Liver (tissue), 9 donors: ENCODE results near the gene MARK2. TPM values are rescaled to one million over a fixed set of nuclear protein-coding genes. Genes with fewer than 3 reads are reported as not detected.

Experiments used
- DNase-seq: peaks from one replicate; pipeline ENCODE4 v3.0.0-alpha.2; 2017; ENCODE audit warnings: low spot score
- H3K27ac ChIP-seq, 2 donors: one replicate each; pipeline ENCODE4 v1.7.0; 2013; ENCODE audit warnings: inconsistent platforms in 2 of 2, low read length in 2 of 2, control low read depth in 1 of 2, low read depth in 1 of 2, mild to moderate bottlenecking in 1 of 2
- H3K27me3 ChIP-seq, 4 donors: one replicate each; pipeline versions ENCODE4 v1.6.1 to v1.7.0; 2013; ENCODE audit warnings: low read length in 3 of 4, inconsistent platforms in 1 of 4, mild to moderate bottlenecking in 1 of 4, moderate library complexity in 1 of 4; ENCODE audit not compliant: control insufficient read depth in 4 of 4, insufficient read depth in 4 of 4
- H3K36me3 ChIP-seq, 4 donors: one replicate each; pipeline versions ENCODE4 v1.6.1 to v1.7.0; 2013; ENCODE audit warnings: low read length in 3 of 4, mild to moderate bottlenecking in 3 of 4, low read depth in 1 of 4, moderate library complexity in 1 of 4; ENCODE audit not compliant: control insufficient read depth in 4 of 4, insufficient read depth in 3 of 4
- H3K4me1 ChIP-seq, 4 donors: one replicate each; pipeline versions ENCODE4 v1.6.1 to v1.7.0; 2013; ENCODE audit warnings: low read length in 3 of 4, mild to moderate bottlenecking in 3 of 4, moderate library complexity in 1 of 4; ENCODE audit not compliant: control insufficient read depth in 4 of 4, insufficient read depth in 4 of 4
- H3K4me3 ChIP-seq, 3 donors: one replicate each; pipeline versions ENCODE4 v1.6.1 to v1.7.0; 2013; ENCODE audit warnings: low read length in 3 of 3, control low read depth in 1 of 3, low read depth in 1 of 3, mild to moderate bottlenecking in 1 of 3
- H3K9ac ChIP-seq, 2 donors: one replicate each; pipeline ENCODE4 v1.7.0; 2013; ENCODE audit warnings: low read length in 2 of 2, mild to moderate bottlenecking in 2 of 2, moderate library complexity in 2 of 2, control low read depth in 1 of 2, low read depth in 1 of 2
- H3K9me3 ChIP-seq, 4 donors: one replicate each; pipeline versions ENCODE4 v1.6.1 to v1.7.0; 2013; ENCODE audit warnings: low read length in 3 of 4; ENCODE audit not compliant: control insufficient read depth in 4 of 4
- ATF3 ChIP-seq: IDR thresholded peaks from 2 replicates; pipeline ENCODE4 v1.6.1; 2016; ENCODE audit warnings: antibody characterized with exemption
- CTCF ChIP-seq: fragments of 150-350 bp; IDR thresholded peaks from 2 replicates; pipeline ENCODE4 v1.5.1; 2017; ENCODE audit warnings: improper control_type of control experiment, low read depth, low read length; ENCODE audit not compliant: missing input control
- EGR1 ChIP-seq, 2 donors: IDR thresholded peaks; 2 replicates each; pipeline ENCODE4 v1.6.1; 2016 to 2018; ENCODE audit warnings: antibody characterized with exemption in 2 of 2, low read depth in 2 of 2
- FOXA2 ChIP-seq: IDR thresholded peaks from 2 replicates; pipeline ENCODE4 v1.6.1; 2016; ENCODE audit warnings: antibody characterized with exemption
- HNF4A ChIP-seq, 2 donors: conservative IDR thresholded peaks; 2 replicates each; pipeline ENCODE4 v1.6.1; 2016; ENCODE audit warnings: antibody characterized with exemption in 2 of 2, mild to moderate bottlenecking in 2 of 2
- HNF4G ChIP-seq: IDR thresholded peaks from 2 replicates; pipeline ENCODE4 v1.6.1; 2016; ENCODE audit warnings: antibody characterized with exemption
- JUND ChIP-seq, 2 donors: IDR thresholded peaks; 2 replicates each; pipeline ENCODE4 v1.6.1; 2016; ENCODE audit warnings: antibody characterized with exemption in 2 of 2
- MAX ChIP-seq: IDR thresholded peaks from 2 replicates; pipeline ENCODE4 v1.6.1; 2016; ENCODE audit warnings: antibody characterized with exemption
- NR2F2 ChIP-seq: IDR thresholded peaks from 2 replicates; pipeline ENCODE4 v1.6.1; 2016; ENCODE audit warnings: antibody characterized with exemption
- RAD21 ChIP-seq, 2 donors: IDR thresholded peaks; 2 replicates each; pipeline ENCODE4 v1.6.1; 2016; ENCODE audit warnings: antibody characterized with exemption in 2 of 2, mild to moderate bottlenecking in 2 of 2
- REST ChIP-seq: IDR thresholded peaks from 2 replicates; pipeline ENCODE4 v1.6.1; 2016; ENCODE audit warnings: antibody characterized with exemption, mild to moderate bottlenecking
- RXRA ChIP-seq, 2 donors: IDR thresholded peaks; 2 replicates each; pipeline ENCODE4 v1.6.1; 2017 to 2018; ENCODE audit warnings: antibody characterized with exemption in 2 of 2, mild to moderate bottlenecking in 1 of 2
- SP1 ChIP-seq: IDR thresholded peaks from 2 replicates; pipeline ENCODE4 v1.6.1; 2018; ENCODE audit warnings: antibody characterized with exemption, mild to moderate bottlenecking
- TAF1 ChIP-seq: conservative IDR thresholded peaks from 2 replicates; pipeline ENCODE4 v1.6.1; 2016; ENCODE audit warnings: antibody characterized with exemption, mild to moderate bottlenecking
- YY1 ChIP-seq: IDR thresholded peaks from 2 replicates; pipeline ENCODE4 v1.6.1; 2016; ENCODE audit warnings: antibody characterized with exemption, mild to moderate bottlenecking
- ZBTB33 ChIP-seq: IDR thresholded peaks from 2 replicates; pipeline ENCODE4 v1.6.1; 2016; ENCODE audit warnings: antibody characterized with exemption
- WGBS: extraction: QIAGEN DNeasy Blood & Tissue Kit; methylation state at CpG from one replicate; pipeline ENCODE4 v1.1.7; 2013; 5-methylcytosine and 5-hydroxymethylcytosine counted together
- polyA plus RNA-seq, 2 donors: library from polyadenylated mRNA; stranded (reverse) in 1 of 2; unstranded in 1 of 2; fragments of 200-250 nt in 1 of 2; fragments of >200 nt in 1 of 2; fragmentation: Nextera tagmentation in 1 of 2; extraction: Ambion mirVana in 1 of 2; gene quantifications; one replicate each; pipeline versions ENCODE4 v1.2.1 to v1.2.3, GENCODE V29; 2013 to 2015
- total RNA-seq, 2 donors: library from RNA; depleted of rRNA; stranded (reverse); fragments of >200 nt; gene quantifications; one replicate each; pipeline ENCODE4 v1.2.3, GENCODE V29; 2014
- donor health status: healthy.
- donor health status: healthy.
- donor health status: healthy.
- donor health status: healthy.
- donor health status: healthy.

The MARK2 gene
- total and polyA plus RNA-seq, 4 donors: 3.4 to 11.6 (median 8.0) TPM

GRCh38 chr11:63893355-63893754 lies 54.4 kb downstream of the MARK2 start:
- H3K36me3 ChIP-seq: peaks cover 4 to 31% (median 23%) of the 10 kb centered on the region in 4 donors
- H3K9ac ChIP-seq: no peak overlapping the region
- H3K9me3 ChIP-seq: no peaks in the 10 kb centered on the region
- no peak overlapping the region for H3K27ac ChIP-seq
- 98% methylated on average over 6 of the region's 6 CpGs for WGBS
- DNase-seq: no peak
- H3K4me3 ChIP-seq: no peak overlapping the region
- no peak for TF ChIP-seq CTCF
- TF ChIP-seq JUND (IDR thresholded peaks at IDR 0.05): no peak
- TF ChIP-seq YY1: no peak
- no peak for TF ChIP-seq ZBTB33
- TF ChIP-seq HNF4G: no peak
- TF ChIP-seq NR2F2: no peak
- no peak for TF ChIP-seq EGR1 (IDR thresholded peaks at IDR 0.05; ENCODE audit: low read depth in 2 of 2)
- TF ChIP-seq FOXA2: no peak
- TF ChIP-seq ATF3: no peak
- no peak for TF ChIP-seq TAF1
- H3K4me1 ChIP-seq: peaks cover 4 to 24% (median 19%) of the 10 kb centered on the region in 4 donors
- H3K27me3 ChIP-seq: no peaks in the 10 kb centered on the region

GRCh38 chr11:63896071-63896470 lies 57.2 kb downstream of the MARK2 start:
- Histone ChIP-seq H3K4me3 (no peak overlapping the region), H3K27ac (no peak overlapping the region), H3K9ac (no peak overlapping the region), H3K36me3 (peaks cover 8 to 57% (median 49%) of the 10 kb centered on the region in 4 donors), H3K4me1 (no peaks in the 10 kb centered on the region), H3K9me3 (no peaks in the 10 kb centered on the region), H3K27me3 (no peaks in the 10 kb centered on the region)
- WGBS: 80% methylated on average over 4 of the region's 4 CpGs
- DNase-seq: no peak
- TF ChIP-seq RAD21 (IDR thresholded peaks at IDR 0.05): no peak
- no peak for TF ChIP-seq REST
- TF ChIP-seq HNF4G: no peak
- no peak for TF ChIP-seq FOXA2
- no peak for TF ChIP-seq EGR1 (IDR thresholded peaks at IDR 0.05; ENCODE audit: low read depth in 2 of 2)
- no peak for TF ChIP-seq SP1
- no peak for TF ChIP-seq HNF4A (conservative IDR thresholded peaks at IDR 0.05)
- no peak for TF ChIP-seq CTCF
- TF ChIP-seq MAX: no peak
- TF ChIP-seq TAF1: no peak
- no peak for TF ChIP-seq RXRA (IDR thresholded peaks at IDR 0.05)
- no peak for TF ChIP-seq ZBTB33
